ENCODE data around the gene ZW10.
"Not testable (repeated sequence)": the region's sequence is repeated elsewhere in the genome, so short reads cannot be mapped to it uniquely, and the experiment has no call there.

ZW10 gene

GRCh38 chr11:113781682-113782081 is 8.2 kb upstream of the ZW10 start:
- DNase-seq (no peak), ATAC-seq (replicated peaks) (no peak)
- H3K4me3 Mint-ChIP-seq, result no peak overlapping the region
- H3K36me3 Mint-ChIP-seq (ENCODE audit: insufficient read depth), result peaks cover 3% of the 10 kb centered on the region
- H3K9me3 Mint-ChIP-seq, result no peaks in the 10 kb centered on the region
- no peaks in the 10 kb centered on the region for H3K4me1 Mint-ChIP-seq (ENCODE audit: low read depth in 2 of 2)
- H3K27ac Mint-ChIP-seq, result no peak overlapping the region
- peaks cover 55 to 76% of the 10 kb centered on the region in 2 donors for H3K27me3 Mint-ChIP-seq

- Mint-ChIP-seq H3K27ac (no peak within 1 kb of the TSS), H3K4me1 (ENCODE audit: low read depth in 2 of 2) (peaks cover 0 to 1% of the 10 kb centered on the region in 2 donors), H3K4me3 (no peak within 1 kb of the TSS), H3K36me3 (ENCODE audit: insufficient read depth) (peaks cover 5% of the 10 kb centered on the region), H3K27me3 (peaks cover 44 to 58% of the 10 kb centered on the region in 2 donors), H3K9me3 (no peaks in the 10 kb centered on the region)
- DNase-seq (no peak), ATAC-seq (replicated peaks) (no peak)
Observed at GRCh38 chr11:113779496-113779895, 6.0 kb upstream of the ZW10 start, which contains the start of gene CLDN25. TSS of gene CLDN25 (plus strand) at chr11:113779796. CDS start at chr11:113779796, 0 bp downstream.

- Mint-ChIP-seq H3K9me3 (no peaks in the 10 kb centered on the region), H3K27ac (no peak overlapping the region), H3K4me3 (no peak overlapping the region), H3K36me3 (ENCODE audit: insufficient read depth) (peaks cover 12% of the 10 kb centered on the region), H3K4me1 (ENCODE audit: low read depth in 2 of 2) (peaks cover 3 to 6% of the 10 kb centered on the region in 2 donors), H3K27me3 (peaks cover 33 to 48% of the 10 kb centered on the region in 2 donors)
- no peak for DNase-seq
- ATAC-seq (replicated peaks), result no peak
Observed at GRCh38 chr11:113778111-113778910, 4.8 kb upstream of the ZW10 start.

GRCh38 chr11:113774174-113774503 is 647 bp upstream of the ZW10 start:
- peak overlapping the region; percentile 98 to 100 for H3K4me3 Mint-ChIP-seq
- H3K27me3 Mint-ChIP-seq, result peaks cover 0 to 10% of the 10 kb centered on the region in 2 donors
- no peaks in the 10 kb centered on the region for H3K9me3 Mint-ChIP-seq
- H3K36me3 Mint-ChIP-seq (ENCODE audit: insufficient read depth), result peaks cover 22% of the 10 kb centered on the region
- H3K4me1 Mint-ChIP-seq (ENCODE audit: low read depth in 2 of 2), result peaks cover 13 to 18% of the 10 kb centered on the region in 2 donors
- ATAC-seq (replicated peaks) (no peak), DNase-seq (no peak)
- peak overlapping the region; percentile 93 to 98 for H3K27ac Mint-ChIP-seq

- peaks cover 0 to 6% of the 10 kb centered on the region in 2 donors for H3K27me3 Mint-ChIP-seq
- H3K4me1 Mint-ChIP-seq (ENCODE audit: low read depth in 2 of 2), result peaks cover 13 to 20% of the 10 kb centered on the region in 2 donors
- DNase-seq (no peak), ATAC-seq (replicated peaks) (no peak)
- H3K9me3 Mint-ChIP-seq, result no peaks in the 10 kb centered on the region
- H3K27ac Mint-ChIP-seq, result peak overlapping the region; percentile 93 to 98
- H3K36me3 Mint-ChIP-seq (ENCODE audit: insufficient read depth), result peaks cover 21% of the 10 kb centered on the region
- peak overlapping the region; percentile 98 to 100 for H3K4me3 Mint-ChIP-seq
Observed at GRCh38 chr11:113773092-113773415, 438 bp downstream of the ZW10 start.

- H3K27ac Mint-ChIP-seq, result peak overlapping the region in 1 of 2 donors; percentile 98
- no peak for DNase-seq
- H3K4me3 Mint-ChIP-seq, result peak overlapping the region; percentile 98 to 100
- peaks cover 28% of the 10 kb centered on the region for H3K36me3 Mint-ChIP-seq (ENCODE audit: insufficient read depth)
- H3K27me3 Mint-ChIP-seq, result no peaks in the 10 kb centered on the region
- H3K4me1 Mint-ChIP-seq (ENCODE audit: low read depth in 2 of 2), result peaks cover 20 to 28% of the 10 kb centered on the region in 2 donors
- no peak for ATAC-seq (replicated peaks)
- H3K9me3 Mint-ChIP-seq, result no peaks in the 10 kb centered on the region
Observed at GRCh38 chr11:113771964-113772363, 1.5 kb downstream of the ZW10 start.

GRCh38 chr11:113764527-113765219 is 8.8 kb downstream of the ZW10 start:
- Mint-ChIP-seq H3K36me3 (ENCODE audit: insufficient read depth) (peaks cover 13% of the 10 kb centered on the region), H3K27ac (no peak overlapping the region), H3K4me3 (no peak overlapping the region), H3K9me3 (no peaks in the 10 kb centered on the region), H3K27me3 (no peaks in the 10 kb centered on the region), H3K4me1 (ENCODE audit: low read depth in 2 of 2) (peaks cover 14 to 26% of the 10 kb centered on the region in 2 donors)
- no peak for DNase-seq
- no peak for ATAC-seq (replicated peaks)

GRCh38 chr11:113763040-113763439 is 10.5 kb downstream of the ZW10 start:
- not testable (repeated sequence) for ATAC-seq (replicated peaks); H3K9me3 Mint-ChIP-seq; H3K27ac Mint-ChIP-seq; H3K4me3 Mint-ChIP-seq; DNase-seq; H3K27me3 Mint-ChIP-seq
- Mint-ChIP-seq H3K4me1 (ENCODE audit: low read depth in 2 of 2) (peaks cover 14 to 24% of the 10 kb centered on the region in 2 donors), H3K36me3 (ENCODE audit: insufficient read depth) (peaks cover 26% of the 10 kb centered on the region)

GRCh38 chr11:113760241-113760640 is 13.3 kb downstream of the ZW10 start:
- H3K4me1 Mint-ChIP-seq (ENCODE audit: low read depth in 2 of 2), result peaks cover 4 to 12% of the 10 kb centered on the region in 2 donors
- H3K4me3 Mint-ChIP-seq, result no peak overlapping the region
- H3K27me3 Mint-ChIP-seq, result no peaks in the 10 kb centered on the region

GRCh38 chr11:113752932-113753331 is 20.6 kb downstream of the ZW10 start:
- ATAC-seq (replicated peaks), result no peak
- H3K27ac Mint-ChIP-seq, result no peak overlapping the region
- no peak for DNase-seq
- no peak overlapping the region for H3K4me3 Mint-ChIP-seq
- H3K36me3 Mint-ChIP-seq (ENCODE audit: insufficient read depth), result peaks cover 33% of the 10 kb centered on the region
- no peaks in the 10 kb centered on the region for H3K27me3 Mint-ChIP-seq
- H3K9me3 Mint-ChIP-seq, result no peaks in the 10 kb centered on the region
- no peaks in the 10 kb centered on the region for H3K4me1 Mint-ChIP-seq (ENCODE audit: low read depth in 2 of 2)

More at GRCh38 chr11:113760241-113760640, 13.3 kb downstream of the ZW10 start:
- ATAC-seq (replicated peaks), result no peak
- no peak for DNase-seq
- H3K36me3 Mint-ChIP-seq (ENCODE audit: insufficient read depth), result peaks cover 32% of the 10 kb centered on the region
- H3K27ac Mint-ChIP-seq, result peak overlapping the region in 1 of 2 donors; percentile 52
- H3K9me3 Mint-ChIP-seq, result no peaks in the 10 kb centered on the region

GRCh38 chr11:113736323-113736722 is 37.2 kb downstream of the ZW10 start:
- Mint-ChIP-seq H3K27ac (no peak overlapping the region), H3K4me3 (no peak overlapping the region), H3K36me3 (ENCODE audit: insufficient read depth) (peaks cover 56% of the 10 kb centered on the region), H3K27me3 (no peaks in the 10 kb centered on the region), H3K4me1 (ENCODE audit: low read depth in 2 of 2) (no peaks in the 10 kb centered on the region), H3K9me3 (no peaks in the 10 kb centered on the region)
- DNase-seq (no peak), ATAC-seq (replicated peaks) (no peak)

GRCh38 chr11:113732092-113732491 is 41.4 kb downstream of the ZW10 start:
- ATAC-seq (replicated peaks) (no peak), DNase-seq (no peak)
- Mint-ChIP-seq H3K4me1 (ENCODE audit: low read depth in 2 of 2) (no peaks in the 10 kb centered on the region), H3K27ac (peak overlapping the region in 1 of 2 donors; percentile 16), H3K9me3 (no peaks in the 10 kb centered on the region), H3K36me3 (ENCODE audit: insufficient read depth) (peaks cover 35% of the 10 kb centered on the region), H3K27me3 (no peaks in the 10 kb centered on the region), H3K4me3 (no peak overlapping the region)

- Mint-ChIP-seq H3K9me3 (no peaks in the 10 kb centered on the region), H3K27ac (no peak overlapping the region), H3K4me3 (no peak overlapping the region), H3K4me1 (ENCODE audit: low read depth in 2 of 2) (no peaks in the 10 kb centered on the region), H3K36me3 (ENCODE audit: insufficient read depth) (peaks cover 26% of the 10 kb centered on the region), H3K27me3 (no peaks in the 10 kb centered on the region)
- ATAC-seq (replicated peaks), result no peak
- DNase-seq, result no peak
Observed at GRCh38 chr11:113730887-113731726, 42.4 kb downstream of the ZW10 start.

Measured in effector memory CD8-positive, alpha-beta T cell (primary cell).